A549 (cell line): ENCODE measurements around the gene WNT9A. TPM values are rescaled to one million over a fixed set of nuclear protein-coding genes. Genes with fewer than 3 reads are reported as not detected.

ENCODE experiments used
- ATAC-seq, 2 experiments: fragments of 200-7000 bp in 1 of 2; fragments of >200 bp in 1 of 2; cut with Nextera tagmentation in 1 of 2; cut with Tn5 transposase in 1 of 2; 3 replicates each; pipeline versions ENCODE4 v1.8.0 to v1.9.1; 2018 to 2020; ENCODE audit warnings: mild to moderate bottlenecking in 1 of 2, moderate library complexity in 1 of 2
- CTCF ChIA-PET: fragments of 300-600 bp; sonication (Branson Sonifier 250); formaldehyde crosslinking; extraction: SDS; loops from one replicate; lab custom pipeline; 2021; ENCODE audit warnings: antibody characterized with exemption, inconsistent platforms; lab: Yijun Ruan, JAX
- POLR2A ChIA-PET: fragments of 350-600 bp; formaldehyde crosslinking; extraction: SDS; loops from one replicate; lab custom pipeline; 2021; ENCODE audit warnings: antibody characterized with exemption, inconsistent platforms; lab: Yijun Ruan, JAX
- DNase-seq, 2 experiments: peaks; one replicate each; pipeline versions ENCODE4 v3.0.0 to v3.0.0-alpha.2; 2011 to 2016; ENCODE audit warnings: low read depth in 1 of 2, low spot score in 1 of 2
- FAIRE-seq: peaks from 2 replicates; lab custom pipeline; 2011; peaks lifted over from hg19 to GRCh38; lab: Jason Lieb, UNC
- H3K27ac ChIP-seq, 2 experiments: fragments of >200 bp; sonication (Bioruptor Twin); formaldehyde crosslinking; 3 replicates each; pipeline ENCODE4 v1.5.1; 2016 to 2017
- H3K4me1 ChIP-seq: fragments of >200 bp; sonication (Bioruptor Twin); formaldehyde crosslinking; 3 replicates; pipeline ENCODE4 v1.6.1; 2016
- H3K4me2 ChIP-seq: fragments of >200 bp; sonication (Bioruptor Twin); formaldehyde crosslinking; 3 replicates; pipeline ENCODE4 v1.6.1; 2016
- H3K4me3 ChIP-seq: fragments of >200 bp; sonication (Bioruptor Twin); formaldehyde crosslinking; 3 replicates; pipeline ENCODE4 v1.5.1; 2016
- H3K9me3 ChIP-seq: fragments of >200 bp; sonication (Bioruptor Twin); formaldehyde crosslinking; 3 replicates; pipeline ENCODE4 v1.6.1; 2016
- BHLHE40 ChIP-seq: IDR thresholded peaks from 2 replicates; pipeline ENCODE4 v1.6.1; 2012; ENCODE audit warnings: low read depth, low read length, inconsistent platforms
- CBX8 ChIP-seq: fragments of 200-600 bp; sonication (generic); IDR thresholded peaks from 2 replicates; pipeline ENCODE4 v1.6.1; 2016
- EHMT2 ChIP-seq: fragments of 200-600 bp; sonication (generic); IDR thresholded peaks from 2 replicates; pipeline ENCODE4 v1.6.1; 2016; ENCODE audit warnings: antibody characterized with exemption, low read depth, mild to moderate bottlenecking, moderate library complexity
- ESRRA ChIP-seq: fragments of 150-350 bp; IDR thresholded peaks from 2 replicates; pipeline ENCODE4 v1.6.1; 2014; ENCODE audit warnings: mild to moderate bottlenecking, low read length, borderline replicate concordance
- FOSL2 ChIP-seq, 2 experiments: fragments of 450-650 bp in 1 of 2; fragments of >200 bp in 1 of 2; sonication (Bioruptor Twin) in 1 of 2; formaldehyde crosslinking; IDR thresholded peaks; 2 replicates each; pipeline versions ENCODE4 v1.5.0 to v1.6.1; 2016 to 2020; ENCODE audit warnings: mild to moderate bottlenecking in 1 of 2, moderate library complexity in 1 of 2
- GATA3 ChIP-seq: IDR thresholded peaks from 2 replicates; pipeline ENCODE4 v1.6.1; 2012; ENCODE audit warnings: borderline replicate concordance
- HOXA7 ChIP-seq: fragments of 250-450 bp; sonication (Bioruptor Pico); IDR thresholded peaks from 2 replicates; pipeline ENCODE4 v1.5.0; 2020; ENCODE audit warnings: mild to moderate bottlenecking, moderate library complexity
- HOXB13 ChIP-seq: fragments of 250-450 bp; sonication (Bioruptor Pico); IDR thresholded peaks from 2 replicates; pipeline ENCODE4 v1.5.0; 2020; ENCODE audit warnings: low read depth, mild to moderate bottlenecking, moderate library complexity
- JUNB ChIP-seq: fragments of >200 bp; sonication (Bioruptor Twin); formaldehyde crosslinking; IDR thresholded peaks from 2 replicates; pipeline ENCODE4 v1.6.1; 2016
- KDM1A ChIP-seq: fragments of 200-600 bp; sonication (generic); IDR thresholded peaks from 2 replicates; pipeline ENCODE4 v1.6.1; 2016; ENCODE audit warnings: low read depth, mild to moderate bottlenecking
- MAZ ChIP-seq: fragments of 150-350 bp; IDR thresholded peaks from 2 replicates; pipeline ENCODE4 v1.6.1; 2014; ENCODE audit warnings: antibody characterized with exemption, low read depth, low read length, borderline replicate concordance
- MYC ChIP-seq: IDR thresholded peaks from 2 replicates; pipeline ENCODE4 v1.6.1; 2012; ENCODE audit warnings: mild to moderate bottlenecking, inconsistent platforms, low read length, improper control_type of control experiment, borderline replicate concordance
- NR3C1 ChIP-seq: fragments of >200 bp; sonication (Bioruptor Twin); formaldehyde crosslinking; IDR thresholded peaks from 3 replicates; pipeline ENCODE4 v1.6.1; 2017
- PHF8 ChIP-seq: fragments of 200-600 bp; sonication (generic); IDR thresholded peaks from 2 replicates; pipeline ENCODE4 v1.6.1; 2016; ENCODE audit warnings: low read depth, mild to moderate bottlenecking, antibody characterized with exemption, moderate library complexity, borderline replicate concordance
- RFX5 ChIP-seq: fragments of 450-650 bp; IDR thresholded peaks from 2 replicates; pipeline ENCODE4 v1.7.1; 2014; ENCODE audit warnings: antibody characterized with exemption, mild to moderate bottlenecking, moderate library complexity
- SREBF2 ChIP-seq: fragments of 450-650 bp; IDR thresholded peaks from 2 replicates; pipeline ENCODE4 v1.6.1; 2014; ENCODE audit warnings: mild to moderate bottlenecking, moderate library complexity
- ZC3H11A ChIP-seq: fragments of 450-650 bp; IDR thresholded peaks from 2 replicates; pipeline ENCODE4 v1.6.1; 2014; ENCODE audit warnings: antibody characterized with exemption, mild to moderate bottlenecking
- ZNF302 ChIP-seq: fragments of 250-450 bp; sonication (Bioruptor Pico); IDR thresholded peaks from 2 replicates; pipeline ENCODE4 v1.9.0; 2021; ENCODE audit warnings: inconsistent platforms, mild to moderate bottlenecking, moderate library complexity
- ZSCAN20 ChIP-seq: fragments of 250-450 bp; sonication (Bioruptor Pico); IDR thresholded peaks from 2 replicates; pipeline ENCODE4 v1.8.0; 2022; ENCODE audit warnings: mild to moderate bottlenecking, moderate library complexity
- WGBS: methylation state at CpG from one replicate; pipeline ENCODE4 v1.1.6; 2017; ENCODE audit errors: missing lambda C conversion rate; 5-methylcytosine and 5-hydroxymethylcytosine counted together
- polyA plus RNA-seq, 4 experiments: library from polyadenylated mRNA; depleted of rRNA in 3 of 4; stranded (reverse); fragments of >200 nt; fragmentation: RNase III in 1 of 4; extraction: RNeasy Plus Mini Kit Qiagen cat#74134 plus additional on column Dnase treatment in 1 of 4; gene quantifications; 2 replicates in 3 of 4; 3 replicates in 1 of 4; pipeline ENCODE4 v1.2.3, GENCODE V29; 2011 to 2017
- TF ChIP-seq, protein P1 (sequence below): fragments of 150-350 bp; IDR thresholded peaks from 2 replicates; pipeline ENCODE4 v1.6.1; 2014; ENCODE audit warnings: low read depth, mild to moderate bottlenecking, low read length
- TF ChIP-seq, protein P2 (sequence below): IDR thresholded peaks from 2 replicates; pipeline ENCODE4 v1.6.1; 2012

WNT9A gene
- polyA plus RNA-seq, 2 of the 4 experiments (the other 2 are of a cell fraction): 0.75 to 1.2 TPM

DNA sequence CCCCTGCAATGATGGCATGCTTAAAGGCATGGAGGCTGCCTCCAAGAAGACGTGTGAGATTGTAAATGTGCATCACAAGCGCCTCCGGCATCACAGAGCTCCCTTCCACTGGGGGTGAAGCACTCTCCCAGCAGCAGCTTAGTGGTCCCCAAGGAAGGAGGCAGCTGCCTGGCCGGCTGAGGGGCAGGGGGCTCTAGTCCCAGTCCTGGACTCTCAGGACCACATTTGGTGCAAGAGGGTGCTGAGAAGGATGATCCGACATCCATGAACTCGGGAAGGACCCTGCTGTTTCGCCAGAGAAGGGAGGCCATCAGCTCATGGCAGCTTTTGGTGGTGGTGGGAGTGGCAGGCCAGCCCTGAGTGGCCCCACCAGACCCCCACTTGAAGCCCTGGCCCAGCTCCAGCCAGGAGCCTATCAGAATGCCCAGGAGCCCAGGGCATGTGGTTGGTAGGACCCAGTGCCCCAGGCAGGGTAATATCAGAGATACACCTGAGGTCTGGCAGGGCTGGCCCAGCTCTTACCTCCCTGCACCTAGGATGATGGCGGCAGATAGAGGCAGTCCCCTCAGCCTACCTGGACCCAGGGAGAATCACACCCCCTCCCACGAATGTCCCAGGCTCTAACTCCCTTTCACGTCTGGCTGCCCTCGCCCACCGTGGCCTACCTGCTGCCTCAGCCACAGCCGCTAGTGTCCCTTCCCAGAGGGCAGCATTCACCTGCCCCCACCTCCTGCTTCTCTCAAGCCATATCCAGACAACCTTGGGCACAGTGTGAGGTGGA lies 2.4 kb upstream of the WNT9A start:
- H3K4me3 ChIP-seq: no peak overlapping the region
- peaks cover 1% of the 10 kb centered on the region; the same call in 1 of the 3 replicates for H3K9me3 ChIP-seq
- H3K27ac ChIP-seq: no peak overlapping the region
- H3K4me2 ChIP-seq: no peak overlapping the region
- ChIA-PET POLR2A (no interaction called here), CTCF (interaction anchor here (10.5 kb wide), 1 partner anchor 188 kb away, joined by 166 read pairs; no protein-coding TSS in a partner anchor)
- TF ChIP-seq CBX8 (no peak), HOXA7 (no peak), NR3C1 (no peak), JUNB (no peak), PHF8 (no peak), ESRRA (no peak)
- FAIRE-seq: no peak
- DNase-seq: no peak
- no peak for ATAC-seq
- 94% methylated on average over 7 of the region's 13 CpGs for WGBS
- peaks cover 12% of the 10 kb centered on the region for H3K4me1 ChIP-seq

DNA sequence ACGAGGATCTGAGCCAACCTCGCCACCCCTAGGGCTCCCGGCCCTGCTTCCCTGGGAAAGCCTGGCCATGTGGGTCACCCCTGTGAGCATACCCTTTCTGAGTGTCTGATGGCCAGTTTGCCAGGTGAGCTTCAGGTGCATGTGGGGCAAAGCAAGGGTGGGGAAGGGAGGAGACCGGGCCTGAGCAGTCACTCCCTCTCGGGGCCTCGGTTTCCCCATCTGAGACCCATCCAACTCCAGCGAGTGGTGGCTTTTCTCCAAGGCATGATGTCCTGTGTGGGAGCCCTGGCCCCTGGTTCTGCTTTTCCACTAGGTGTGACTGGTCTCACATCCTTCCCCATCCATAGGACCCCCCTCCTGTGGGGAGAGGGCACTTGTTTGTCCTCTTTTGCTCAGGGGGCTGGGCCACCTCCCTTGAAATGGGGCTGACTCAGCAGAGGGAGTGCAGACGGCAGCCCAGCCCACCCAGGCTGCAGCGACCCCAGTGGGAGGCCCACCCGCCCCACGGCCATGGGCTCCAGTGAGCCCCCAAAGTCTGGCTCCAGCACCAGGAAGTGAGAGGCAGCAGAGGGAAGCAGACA lies 1.7 kb upstream of the WNT9A start:
- H3K27ac ChIP-seq: no peak overlapping the region
- peaks cover 12% of the 10 kb centered on the region for H3K4me1 ChIP-seq
- ChIA-PET CTCF (interaction anchor here (10.5 kb wide), 1 partner anchor 187 kb away, joined by 166 read pairs; no protein-coding TSS in a partner anchor), POLR2A (no interaction called here)
- no peaks in the 10 kb centered on the region; the same call in 2 of the 3 replicates for H3K9me3 ChIP-seq
- H3K4me2 ChIP-seq: no peak overlapping the region
- ATAC-seq: no peak
- no peak overlapping the region for H3K4me3 ChIP-seq
- WGBS: 91% methylated on average over 6 of the region's 11 CpGs
- no peak for DNase-seq
- FAIRE-seq: no peak
- TF ChIP-seq EHMT2 (no peak), HOXB13 (CRISPR knock-in tag) (no peak), MYC (no peak), MAZ (no peak), KDM1A (no peak), BHLHE40 (no peak), ZNF302 (CRISPR knock-in tag) (no peak), ZC3H11A (no peak), ESRRA (no peak), GATA3 (no peak), RFX5 (no peak), SREBF2 (no peak)
- TF ChIP-seq, protein P1, sequence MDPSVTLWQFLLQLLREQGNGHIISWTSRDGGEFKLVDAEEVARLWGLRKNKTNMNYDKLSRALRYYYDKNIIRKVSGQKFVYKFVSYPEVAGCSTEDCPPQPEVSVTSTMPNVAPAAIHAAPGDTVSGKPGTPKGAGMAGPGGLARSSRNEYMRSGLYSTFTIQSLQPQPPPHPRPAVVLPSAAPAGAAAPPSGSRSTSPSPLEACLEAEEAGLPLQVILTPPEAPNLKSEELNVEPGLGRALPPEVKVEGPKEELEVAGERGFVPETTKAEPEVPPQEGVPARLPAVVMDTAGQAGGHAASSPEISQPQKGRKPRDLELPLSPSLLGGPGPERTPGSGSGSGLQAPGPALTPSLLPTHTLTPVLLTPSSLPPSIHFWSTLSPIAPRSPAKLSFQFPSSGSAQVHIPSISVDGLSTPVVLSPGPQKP: no peak

DNA sequence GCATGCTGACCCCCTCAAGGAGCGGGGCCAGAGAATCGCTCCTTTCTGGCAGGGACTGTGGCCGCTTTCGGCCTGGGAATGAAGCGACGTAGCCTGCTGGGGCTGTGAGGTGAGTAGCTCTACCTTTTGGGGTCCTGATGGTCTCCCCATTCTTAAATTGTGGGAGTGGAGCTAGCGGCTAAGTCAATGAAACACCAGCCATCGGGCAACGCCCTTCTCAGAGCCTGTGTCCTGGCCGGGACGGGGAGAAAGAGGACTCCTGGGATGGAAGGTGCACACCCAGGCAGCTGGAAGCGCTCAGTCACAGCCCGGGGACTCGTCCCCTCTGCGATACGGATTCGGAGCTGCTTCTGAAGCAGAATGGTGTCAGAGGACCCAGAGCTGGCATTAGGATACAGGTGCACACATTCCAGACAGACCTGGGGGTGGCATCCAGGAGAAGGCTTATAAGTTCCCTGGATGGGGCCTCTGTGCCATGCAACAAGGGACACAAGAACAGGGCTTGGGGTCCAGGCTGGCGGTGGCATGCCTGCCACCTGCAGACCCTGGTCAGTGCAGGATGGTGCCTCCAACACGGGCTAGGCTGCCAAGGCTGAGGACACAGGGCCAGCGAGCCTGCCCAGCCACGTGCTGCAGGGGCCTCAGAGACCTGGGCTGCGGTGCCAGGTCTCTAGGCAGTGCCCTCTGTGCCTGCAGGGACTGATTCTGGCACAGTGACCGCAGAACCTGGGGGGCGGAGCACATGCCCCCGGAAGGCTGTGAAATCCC lies 945 bp upstream of the WNT9A start:
- TF ChIP-seq FOSL2 (IDR thresholded peaks at IDR 0.05) (no peak), FOSL2 (CRISPR knock-in tag; IDR thresholded peaks at IDR 0.05) (no peak), ZSCAN20 (CRISPR knock-in tag) (no peak)
- TF ChIP-seq, protein P2, sequence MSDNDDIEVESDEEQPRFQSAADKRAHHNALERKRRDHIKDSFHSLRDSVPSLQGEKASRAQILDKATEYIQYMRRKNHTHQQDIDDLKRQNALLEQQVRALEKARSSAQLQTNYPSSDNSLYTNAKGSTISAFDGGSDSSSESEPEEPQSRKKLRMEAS: 0 out of 2 replicates have a peak, but pooled peaks have one; percentile 17
- CTCF ChIA-PET: interaction anchor here (0.6 to 10.5 kb wide), 7 partner anchors 12 to 235 kb away, joined by 3 to 166 read pairs (median 3); partner anchors contain the start of gene ARF1
- Histone ChIP-seq H3K4me2 (peak overlapping the region; percentile 98), H3K4me3 (peak overlapping the region; percentile 66), H3K9me3 (no peaks in the 10 kb centered on the region), H3K27ac (peak overlapping the region; percentile 67 to 89), H3K4me1 (peaks cover 12% of the 10 kb centered on the region)
- POLR2A ChIA-PET: interaction anchor here (0.9 to 1.9 kb wide), 2 partner anchors 161 to 214 kb away, joined by 4 to 5 read pairs; partner anchors contain the start of gene JMJD4
- FAIRE-seq (no peak), DNase-seq (peak; percentile 29 to 36), ATAC-seq (peak in 1 of 2 experiments; percentile 10; a peak in 3 of 6 replicates)
- 52% methylated on average over 21 of the region's 25 CpGs for WGBS
